HG03565 (cell line): ENCODE data around the gene S100B.
"Not testable (repeated sequence)": the region's sequence is repeated elsewhere in the genome, so short reads cannot be mapped to it uniquely, and the experiment has no call there.

Source experiments
- ATAC-seq: cut with Tn5 transposase; IDR thresholded peaks from one replicate; pipeline ENCODE4 v1.9.1; 2021; ENCODE audit warnings: mild to moderate bottlenecking, moderate library complexity; ENCODE audit not compliant: unreplicated experiment

S100B gene

DNA sequence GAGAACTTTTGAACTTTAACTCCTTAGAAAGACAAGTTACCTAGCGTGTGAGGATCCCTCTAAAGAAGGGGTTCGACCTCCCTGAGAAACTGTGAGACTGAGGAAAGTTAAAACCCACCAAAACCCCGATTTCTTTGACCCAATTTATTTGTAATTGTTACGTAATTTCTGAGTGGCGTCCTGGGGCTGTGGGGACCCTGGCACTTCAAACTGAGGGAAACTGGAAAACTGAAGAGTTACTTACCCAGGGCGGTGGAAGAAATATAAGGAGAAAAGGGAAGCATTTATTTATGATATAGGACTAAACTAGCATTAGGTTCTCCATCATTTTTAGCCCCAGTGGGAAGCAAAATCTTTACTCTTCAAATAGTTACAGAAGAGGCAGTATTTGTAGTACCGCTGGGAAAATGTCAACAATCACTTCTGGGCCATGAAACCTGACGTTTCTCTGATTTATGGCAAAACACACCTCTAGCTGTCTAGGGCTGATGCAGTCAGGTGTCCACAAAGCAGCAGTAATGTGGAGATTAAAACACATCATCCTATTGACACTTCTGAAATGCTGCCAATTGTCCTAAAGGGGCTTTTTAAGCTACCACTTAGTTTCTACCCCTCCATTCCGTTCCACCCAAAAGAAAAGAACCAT lies 430 bp downstream of the S100B start:
- no peak for ATAC-seq

DNA sequence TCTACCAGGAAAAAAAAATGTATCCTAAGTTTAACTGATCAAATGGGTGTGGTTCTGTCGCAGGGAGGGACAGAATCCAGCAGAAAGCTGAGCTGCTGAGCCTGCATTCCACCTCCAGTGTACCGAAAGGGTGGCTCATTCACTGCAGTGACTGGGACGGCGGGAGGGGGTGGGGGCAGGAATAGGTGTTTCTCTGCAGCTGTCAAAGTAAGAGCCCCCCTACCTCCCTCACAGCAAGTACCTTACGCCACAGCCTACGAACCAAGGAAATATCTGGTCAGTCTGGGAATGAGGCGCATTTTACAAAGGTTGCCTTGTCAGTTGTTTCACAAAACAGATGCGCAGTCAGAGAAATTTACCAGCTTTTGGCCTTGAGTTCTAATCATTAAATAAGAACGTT lies 1.7 kb downstream of the S100B start:
- no peak for ATAC-seq

DNA sequence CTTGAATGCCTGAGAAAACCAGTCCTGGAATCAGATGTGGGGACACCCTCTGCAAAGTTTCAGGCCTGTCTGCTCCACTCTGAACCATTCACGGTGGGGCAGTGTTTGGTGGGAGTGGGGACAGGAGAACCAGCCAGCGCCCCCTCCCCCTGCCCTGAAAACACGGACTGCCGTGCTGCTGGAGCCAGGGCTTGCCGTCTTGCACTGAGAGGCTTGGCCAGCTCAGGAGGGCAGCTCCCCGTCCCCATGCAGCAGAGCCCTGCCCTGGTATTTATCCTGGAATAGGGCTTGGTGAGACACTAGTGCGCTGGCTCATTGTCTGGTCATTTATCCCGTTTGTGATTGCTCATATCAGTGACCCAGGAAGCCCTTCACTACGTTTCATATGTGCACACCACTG lies 3.9 kb downstream of the S100B start:
- no peak for ATAC-seq

DNA sequence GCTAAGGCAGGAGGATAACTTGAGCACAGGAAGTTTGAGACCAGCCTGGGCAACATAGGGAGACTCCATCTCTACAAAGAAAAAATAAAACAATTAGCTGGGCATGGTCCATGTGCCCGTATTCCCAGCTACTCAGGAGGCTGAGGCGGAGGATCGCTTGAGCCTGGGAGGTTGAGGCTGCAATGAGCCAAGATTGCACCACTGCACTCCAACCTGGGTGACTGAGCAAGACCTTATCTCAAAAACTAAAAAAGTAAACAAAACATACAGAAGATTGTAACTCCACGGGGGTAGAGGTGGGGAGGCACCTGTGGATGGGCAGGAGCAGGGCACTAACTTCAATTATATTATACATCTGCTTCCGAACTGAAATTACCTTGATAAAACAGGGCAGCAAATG lies 4.6 kb downstream of the S100B start:
- no peak for ATAC-seq

DNA sequence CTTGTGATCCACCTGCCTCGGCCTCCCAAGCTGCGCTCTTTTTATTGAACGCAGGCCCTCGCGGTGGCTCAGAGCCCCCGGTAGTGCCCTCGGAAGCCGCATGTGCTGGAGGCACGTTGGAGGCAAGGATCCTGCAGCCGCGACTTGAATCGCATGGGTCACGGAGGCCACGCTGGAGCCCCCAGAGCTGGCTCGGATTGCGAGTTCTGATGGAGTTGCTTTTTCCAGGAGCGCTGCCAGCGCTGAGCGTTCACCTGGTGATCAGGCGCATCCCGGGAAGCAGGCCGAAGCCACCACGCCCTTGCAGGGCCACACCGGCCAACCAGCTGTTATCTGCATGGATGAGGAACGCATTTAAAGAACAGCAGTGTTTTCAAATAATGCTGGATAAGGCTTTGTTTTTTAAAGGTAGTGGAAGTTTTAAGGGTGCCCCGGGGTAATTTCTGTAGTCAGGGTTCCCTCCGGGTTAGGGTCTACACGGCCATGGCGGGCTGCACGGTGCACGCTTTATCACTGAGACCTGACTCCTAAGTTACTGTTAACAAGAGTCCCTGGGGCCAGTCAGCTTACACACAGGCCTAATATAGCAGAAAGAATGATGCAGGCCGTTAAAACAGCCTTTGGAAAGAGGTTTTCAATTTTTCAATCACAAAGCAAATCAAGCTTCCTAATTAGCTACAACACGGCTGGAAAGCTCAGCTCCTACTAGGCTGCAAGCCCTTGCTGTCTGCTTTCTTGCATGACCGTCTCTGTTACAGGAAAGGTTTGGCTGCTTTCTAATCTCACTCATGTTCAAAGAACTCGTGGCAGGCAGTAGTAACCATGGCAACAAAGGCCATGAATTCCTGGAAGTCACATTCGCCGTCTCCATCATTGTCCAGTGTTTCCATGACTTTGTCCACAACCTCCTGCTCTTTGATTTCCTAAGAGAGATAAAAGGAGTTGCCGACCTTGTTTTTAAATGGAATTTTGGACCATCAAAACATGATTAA lies 6.0 kb downstream of the S100B start:
- ATAC-seq: no peak

DNA sequence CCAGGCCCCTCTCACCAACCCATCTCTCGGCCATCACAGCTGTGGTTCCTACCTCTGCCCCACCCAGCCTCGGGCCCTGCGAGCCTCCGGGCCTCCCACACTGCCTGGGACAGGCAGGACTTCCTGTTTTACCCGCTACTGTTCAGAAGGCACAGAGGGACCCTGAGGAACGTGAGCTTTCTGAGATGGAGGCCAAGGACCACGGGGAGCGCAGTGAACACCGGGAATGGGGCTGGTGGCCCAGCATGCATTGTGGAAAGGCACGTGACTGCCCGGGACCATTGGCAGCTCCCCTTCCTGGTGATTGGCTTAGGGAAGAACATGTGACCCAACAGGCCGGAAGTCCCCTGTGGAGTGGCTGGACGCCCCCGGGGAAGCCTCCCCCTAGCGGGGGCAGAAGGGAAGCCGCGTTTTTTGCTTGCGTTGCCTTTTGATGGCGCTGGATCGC lies 7.0 kb downstream of the S100B start:
- ATAC-seq: no peak

DNA sequence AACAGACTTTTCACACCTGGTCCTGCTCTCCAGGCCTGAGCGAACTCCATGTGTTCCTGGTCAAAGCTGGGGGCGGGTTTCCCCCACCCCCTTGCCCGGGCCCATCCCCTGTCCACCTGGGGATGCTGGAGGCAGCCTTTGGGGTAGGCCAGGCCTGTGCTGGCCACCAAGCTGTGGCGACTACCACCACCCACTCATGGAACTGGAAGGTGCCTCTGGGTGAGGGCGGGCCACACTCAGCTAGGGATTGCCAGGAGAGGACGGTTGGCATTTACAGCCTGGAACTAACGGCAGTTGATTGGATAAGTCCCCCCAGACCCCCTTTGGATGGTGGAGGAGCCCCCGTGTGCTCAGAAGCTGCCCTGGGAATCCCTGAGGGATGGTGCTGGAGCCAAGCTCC lies 7.9 kb downstream of the S100B start:
- no peak for ATAC-seq

DNA sequence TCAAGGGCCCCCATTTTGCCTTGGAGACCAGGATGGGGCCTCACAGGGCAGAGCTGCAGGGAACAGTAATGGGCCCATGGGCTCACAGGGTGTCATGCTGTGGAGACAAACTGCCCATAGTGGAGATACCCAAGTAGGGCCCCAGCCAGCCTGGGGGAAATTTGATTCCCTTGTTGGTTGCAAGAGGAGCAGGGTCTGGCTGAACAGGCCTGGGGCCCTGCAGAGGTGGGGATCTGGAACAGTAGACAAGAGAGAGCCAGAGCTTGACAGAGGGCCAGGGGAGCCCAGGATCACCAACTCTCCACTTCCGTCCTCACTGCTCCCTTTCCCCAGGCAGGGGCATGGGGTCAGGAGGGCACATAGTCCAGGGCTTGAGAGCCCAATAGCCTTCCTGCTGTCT lies 8.7 kb downstream of the S100B start:
- no peak for ATAC-seq

DNA sequence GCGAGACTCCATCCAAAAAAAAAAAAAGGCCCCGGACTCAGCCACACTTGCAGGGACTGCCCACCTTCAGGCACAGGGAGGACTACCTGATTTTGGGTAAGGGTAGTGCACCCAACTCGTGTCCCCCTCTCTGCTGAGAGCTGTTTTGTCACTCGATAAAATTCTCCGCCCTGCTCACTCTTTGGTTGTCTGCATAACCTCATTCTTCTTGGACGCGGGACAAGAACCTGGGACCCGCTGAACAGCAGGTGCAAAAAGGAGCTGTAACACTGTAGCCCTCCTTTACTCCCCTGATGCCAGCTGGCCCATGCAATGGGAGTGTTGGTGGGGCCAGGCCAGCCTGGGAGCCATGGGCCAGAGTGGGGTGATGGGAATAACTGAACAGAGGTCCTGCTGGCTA lies 10.6 kb downstream of the S100B start:
- ATAC-seq: no peak

DNA sequence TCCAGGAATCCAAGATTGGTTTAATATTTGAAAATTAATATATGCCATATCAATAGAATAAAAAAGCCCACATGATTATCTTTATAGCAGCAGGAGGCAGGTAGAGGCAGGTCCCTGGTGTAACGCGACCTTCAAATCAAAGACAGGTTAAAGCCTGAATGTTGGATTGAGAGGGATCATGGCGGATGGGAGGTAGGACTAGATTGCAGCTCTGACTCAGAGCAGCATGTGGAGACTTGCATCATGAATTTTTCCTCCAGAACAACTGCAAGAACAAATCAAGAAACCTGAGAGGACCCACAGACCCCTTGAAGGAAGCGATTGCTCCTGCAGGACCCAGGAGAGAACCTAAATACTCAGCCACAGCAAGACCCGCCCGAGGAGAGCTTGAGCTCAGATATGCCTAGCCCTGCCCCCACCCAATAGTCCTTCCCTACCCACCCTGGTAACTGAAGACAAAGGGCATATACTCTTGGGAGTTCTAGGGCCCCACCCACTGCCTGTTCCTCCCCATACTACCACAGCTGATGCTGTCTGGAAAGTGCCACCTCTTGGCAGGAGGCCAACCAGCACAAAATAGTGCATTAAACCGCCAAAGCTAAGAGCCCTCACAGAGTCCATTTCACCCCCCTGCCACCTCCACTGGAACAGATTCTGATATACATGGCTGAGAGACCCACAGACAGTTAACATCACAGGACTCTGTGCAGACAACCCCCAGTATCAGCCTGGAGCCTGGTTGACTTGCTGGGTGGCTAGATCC lies 19.5 kb downstream of the S100B start:
- no peak for ATAC-seq

DNA sequence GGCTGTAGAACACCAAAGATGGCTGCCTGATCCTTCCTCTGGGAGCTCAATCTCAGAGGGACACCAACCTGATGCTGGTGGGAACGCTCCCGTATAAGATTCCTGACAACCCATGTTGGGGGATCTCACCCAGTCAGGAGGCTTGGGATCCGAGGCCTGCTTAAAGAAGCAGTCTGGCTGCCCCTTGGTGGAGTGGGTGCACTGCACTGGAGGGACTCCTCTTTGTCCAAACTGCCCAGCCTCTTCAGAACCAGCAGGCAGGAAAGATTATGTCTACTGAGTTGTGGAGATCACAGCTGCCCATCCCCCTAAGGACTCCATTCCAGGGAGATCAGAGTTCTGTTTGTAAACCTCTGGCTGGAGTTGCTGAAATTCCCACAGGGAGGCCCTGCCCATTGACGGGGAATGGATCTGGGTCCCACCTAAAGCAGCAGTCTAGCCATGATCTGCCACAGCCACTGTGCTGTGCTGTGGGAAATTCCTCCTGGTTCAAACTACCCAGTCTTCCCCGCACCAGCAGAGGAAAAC lies 23.0 kb downstream of the S100B start:
- no peak for ATAC-seq

DNA sequence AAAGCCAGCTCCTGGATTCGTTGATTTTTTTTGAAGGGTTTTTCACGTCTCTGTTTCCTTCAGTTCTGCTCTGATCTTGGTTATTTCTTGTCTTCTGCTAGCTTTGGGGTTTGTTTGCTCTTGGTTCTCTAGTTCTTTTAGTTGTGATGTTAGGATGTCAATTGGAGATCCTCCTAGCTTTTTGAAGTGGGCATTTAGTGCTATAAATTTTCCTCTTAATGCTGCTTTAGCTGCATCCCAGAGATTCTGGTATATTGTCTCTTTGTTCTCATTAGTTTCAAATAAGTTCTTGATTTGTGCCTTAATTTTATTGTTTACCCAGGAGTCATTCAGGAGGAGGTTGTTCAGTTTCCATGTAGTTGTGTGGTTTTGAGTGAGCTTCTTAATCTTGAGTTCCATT lies 25.5 kb downstream of the S100B start:
- not testable (repeated sequence) for ATAC-seq

DNA sequence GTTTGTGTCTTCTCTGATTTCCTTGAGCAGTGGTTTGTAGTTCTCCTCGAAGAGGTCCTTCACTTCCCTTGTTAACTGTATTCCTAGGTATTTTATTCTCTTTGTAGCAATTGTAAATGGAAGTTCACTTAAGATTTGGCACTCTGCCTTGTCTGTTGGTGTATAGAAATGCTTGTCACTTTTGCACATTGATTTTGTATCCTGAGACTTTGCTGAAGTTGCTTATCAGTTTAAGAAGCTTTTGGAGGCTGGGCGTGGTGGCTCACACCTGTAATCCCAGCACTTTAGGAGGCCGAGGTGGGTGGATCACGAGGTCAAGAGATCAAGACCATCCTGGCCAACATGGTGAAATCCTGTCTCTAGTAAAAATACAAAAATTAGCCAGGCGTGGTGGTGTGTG lies 27.1 kb downstream of the S100B start:
- not testable (repeated sequence) for ATAC-seq

DNA sequence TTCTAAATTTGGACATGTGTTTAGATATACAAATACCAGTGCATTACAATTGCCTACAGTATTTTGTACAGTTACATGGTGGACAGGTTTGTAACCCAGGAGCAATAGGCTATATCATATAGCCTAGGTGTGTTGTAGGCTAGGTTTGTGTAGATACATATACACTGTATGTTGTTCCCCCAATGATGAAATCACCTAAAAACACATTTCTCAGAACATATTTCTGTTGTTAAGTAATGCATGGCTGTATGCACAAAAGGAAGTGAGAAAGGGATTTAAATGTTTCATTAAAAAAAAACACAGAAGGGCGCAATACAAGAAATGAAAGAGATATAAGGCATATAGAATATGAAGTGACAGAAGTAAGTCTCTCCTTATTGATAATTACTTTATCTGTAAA lies 32.0 kb downstream of the S100B start:
- ATAC-seq: no peak

DNA sequence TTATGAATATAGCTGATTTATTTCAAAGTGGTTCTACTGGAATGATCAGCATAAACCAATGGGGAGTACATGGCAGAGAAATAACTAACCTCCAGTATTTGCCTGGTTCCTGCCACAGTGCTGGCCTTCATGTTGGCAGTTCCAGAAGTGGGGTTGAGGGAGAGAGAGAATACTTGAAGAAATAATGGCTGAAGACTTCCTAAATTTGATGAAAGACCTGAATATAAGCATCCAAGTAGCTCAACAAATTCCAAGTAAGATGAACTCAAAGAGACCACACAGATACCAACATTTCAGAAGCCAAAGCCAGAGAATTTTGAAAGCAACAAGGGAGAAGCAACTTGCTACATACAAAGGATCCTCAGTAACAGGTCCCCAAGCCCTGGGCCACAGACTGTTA lies 34.3 kb downstream of the S100B start:
- no peak for ATAC-seq

DNA sequence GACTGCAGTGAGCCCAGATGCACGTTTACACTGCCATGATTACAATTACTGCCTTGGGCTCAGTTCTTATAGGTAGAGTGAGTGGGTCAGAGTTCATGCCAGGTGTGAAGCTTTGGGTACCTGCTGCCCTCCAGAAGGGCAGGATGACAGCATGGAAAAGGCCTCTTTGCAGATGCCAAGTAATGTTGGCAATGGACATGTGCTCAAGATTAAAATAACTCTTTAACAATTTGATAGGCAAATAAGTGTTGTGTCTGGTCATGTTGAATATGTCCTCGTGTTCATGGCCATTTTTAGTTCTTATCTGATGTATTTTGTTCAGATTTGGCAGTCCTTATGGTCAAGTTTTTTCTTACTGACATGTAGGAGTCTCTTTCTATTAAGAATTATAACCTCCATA lies 34.8 kb downstream of the S100B start:
- ATAC-seq: no peak

DNA sequence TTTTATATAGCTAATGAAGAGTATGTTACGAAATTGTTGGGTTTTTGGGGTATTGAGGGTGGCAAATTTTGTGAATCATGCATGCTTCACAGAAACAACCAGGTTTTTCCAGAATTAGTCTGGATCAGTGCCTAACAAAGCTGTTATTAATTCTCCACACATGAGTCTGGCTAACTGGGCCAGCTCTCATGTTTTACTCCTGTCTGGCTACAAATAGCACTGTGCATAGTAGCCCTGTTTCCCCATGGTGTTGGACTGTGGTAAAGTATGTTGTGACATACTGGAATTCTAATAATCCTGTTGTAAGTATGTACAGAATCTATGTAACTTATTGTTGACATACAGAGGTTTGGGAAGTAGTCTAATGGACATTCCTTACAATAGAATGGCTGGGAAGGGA lies 35.8 kb downstream of the S100B start:
- no peak for ATAC-seq

DNA sequence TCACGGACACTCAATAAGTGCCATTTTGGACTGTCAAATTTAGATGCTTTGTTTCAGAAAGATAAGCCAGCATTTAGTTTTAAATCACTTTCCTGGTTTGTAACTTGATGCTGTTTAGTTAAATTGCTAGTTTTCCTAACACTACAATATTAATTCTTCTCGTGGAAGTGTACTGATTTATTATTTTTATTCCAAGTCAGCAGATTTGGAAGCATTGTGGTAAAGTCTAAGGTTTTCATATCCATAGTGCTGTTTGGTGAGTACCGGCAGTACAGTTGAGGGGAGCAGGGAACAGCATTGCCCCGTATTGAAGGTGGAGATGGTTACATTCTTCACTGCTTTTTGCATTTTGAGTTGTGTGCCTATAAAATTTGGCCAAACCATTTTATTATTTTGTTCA lies 36.3 kb downstream of the S100B start:
- ATAC-seq: no peak

DNA sequence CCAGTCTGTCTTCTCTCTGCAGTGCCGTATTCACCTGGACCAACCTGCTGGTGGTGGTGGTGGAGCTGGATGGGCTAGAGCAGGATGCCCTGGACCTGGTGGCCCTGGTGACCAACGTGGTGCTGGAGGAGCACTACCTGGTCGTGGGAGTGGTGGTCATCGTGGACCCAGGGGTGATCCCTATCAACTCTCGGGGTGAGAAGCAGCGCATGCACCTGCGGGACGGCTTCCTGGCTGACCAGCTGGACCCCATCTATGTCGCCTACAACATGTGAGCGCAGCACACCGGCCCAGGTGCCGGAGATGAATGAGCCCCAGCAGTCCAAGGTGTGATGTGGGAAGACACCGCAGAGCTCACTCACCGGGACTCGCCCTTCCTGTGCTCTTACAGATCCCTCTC lies 37.5 kb downstream of the S100B start:
- no peak for ATAC-seq

DNA sequence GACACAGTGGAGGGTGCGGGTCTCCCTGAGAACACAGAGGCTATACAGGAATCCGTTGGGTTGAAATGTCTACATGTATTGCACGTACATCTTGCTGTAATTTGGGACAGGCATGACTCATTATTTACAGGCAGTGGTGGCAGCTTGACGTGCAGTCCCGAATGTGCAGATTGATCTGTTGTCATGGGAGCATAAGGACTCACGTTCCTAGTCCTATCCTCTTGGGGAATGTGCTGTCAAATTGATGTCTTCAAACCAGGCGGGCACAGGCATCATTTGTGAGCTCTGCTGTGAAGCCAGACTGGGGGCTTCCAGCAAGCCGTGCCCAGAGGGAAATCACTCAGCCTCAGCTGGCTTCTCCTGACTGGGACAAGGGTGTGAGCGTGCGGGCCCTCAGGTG lies 40.5 kb downstream of the S100B start:
- no peak for ATAC-seq

DNA sequence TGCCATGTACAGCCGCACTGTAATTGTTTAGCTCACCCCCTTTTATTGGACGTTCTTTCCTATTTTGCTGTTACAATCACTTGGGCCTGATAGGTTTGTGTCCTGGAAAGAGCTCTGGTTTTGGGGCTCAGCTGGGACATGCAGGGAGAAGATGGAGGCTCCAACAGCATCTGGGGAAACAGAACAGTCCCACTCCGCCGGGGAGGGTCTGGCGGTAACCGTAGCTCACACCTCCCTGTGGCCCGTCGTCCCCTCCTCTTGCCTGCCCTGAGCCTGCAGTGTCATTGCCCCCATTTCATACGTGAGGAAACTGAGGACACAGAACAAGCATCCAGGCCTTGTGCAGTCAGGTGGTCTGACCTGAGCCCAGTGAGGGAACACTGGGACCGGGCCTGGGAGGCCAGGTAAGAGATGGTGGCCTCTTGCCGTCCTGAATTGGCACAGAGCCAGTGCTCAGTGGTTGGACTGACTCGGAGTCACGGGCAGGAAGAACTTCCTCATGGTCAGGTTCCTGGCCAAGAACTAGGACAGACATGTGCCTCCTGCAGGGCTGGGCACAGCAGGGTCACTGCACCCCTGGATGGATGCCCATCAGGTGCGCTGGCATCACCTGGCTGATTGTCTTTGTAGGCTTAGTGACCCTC lies 41.8 kb downstream of the S100B start:
- ATAC-seq: no peak
